ENCODE measurements around the gene NFATC3.

The NFATC3 gene

DNA sequence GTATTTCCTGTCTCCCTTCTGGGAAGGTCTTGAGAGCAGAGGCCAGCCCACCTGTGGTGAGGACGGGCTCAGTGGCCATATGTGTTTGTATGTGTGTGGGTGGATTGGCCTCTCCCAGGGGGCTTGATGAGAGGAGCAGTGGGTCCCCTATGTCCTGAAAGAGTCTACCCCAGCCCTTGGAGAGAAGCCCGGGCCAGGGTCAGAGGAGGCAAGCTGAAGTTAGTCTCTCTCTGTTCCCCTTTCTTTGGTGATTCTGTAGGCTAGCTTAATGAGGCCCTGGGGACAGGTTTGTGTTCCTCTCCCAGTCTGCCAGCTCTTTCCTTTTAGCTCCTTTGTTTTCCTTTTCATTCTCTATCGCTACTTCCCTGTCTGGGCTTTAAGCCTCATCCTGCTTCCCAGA is 23.8 kb upstream of the NFATC3 start:
- DNase-seq (ENCODE audit: insufficient read length, low spot score), result no peak
- FAIRE-seq, result no peak
- TF ChIP-seq POU2F2 (IDR thresholded peaks at IDR 0.05; ENCODE audit: low read depth, low read length) (no peak), SPI1 (IDR thresholded peaks at IDR 0.05; ENCODE audit: low read depth, low read length) (peak; percentile 66)

GRCh38 chr16:68062910-68063393 is 22.2 kb upstream of the NFATC3 start:
- FAIRE-seq, result no peak

GRCh38 chr16:68064791-68065365 is 20.3 kb upstream of the NFATC3 start:
- TF ChIP-seq POU2F2 (IDR thresholded peaks at IDR 0.05; ENCODE audit: low read depth, low read length) (no peak), SPI1 (IDR thresholded peaks at IDR 0.05; ENCODE audit: low read depth, low read length) (no peak), PAX5 (IDR thresholded peaks at IDR 0.05; ENCODE audit: insufficient read depth, low read length, severe bottlenecking) (no peak), POLR2A (IDR thresholded peaks at IDR 0.05; ENCODE audit: low read depth, low read length) (no peak), POLR2AphosphoS5 (IDR thresholded peaks at IDR 0.05; ENCODE audit: low read depth, low read length) (no peak), TAF1 (IDR thresholded peaks at IDR 0.05; ENCODE audit: low read depth, low read length) (no peak)
- FAIRE-seq (peak; percentile 83), DNase-seq (ENCODE audit: insufficient read length, low spot score) (peak; percentile 58)

More at GRCh38 chr16:68062910-68063393, 22.2 kb upstream of the NFATC3 start:
- DNase-seq (ENCODE audit: insufficient read length, low spot score), result no peak
- TF ChIP-seq POLR2A (IDR thresholded peaks at IDR 0.05; ENCODE audit: low read depth, low read length) (no peak), SPI1 (IDR thresholded peaks at IDR 0.05; ENCODE audit: low read depth, low read length) (no peak), POLR2AphosphoS5 (IDR thresholded peaks at IDR 0.05; ENCODE audit: low read depth, low read length) (no peak), PAX5 (IDR thresholded peaks at IDR 0.05; ENCODE audit: insufficient read depth, low read length, severe bottlenecking) (no peak)

- FAIRE-seq, result no peak
- DNase-seq (ENCODE audit: insufficient read length, low spot score), result no peak
- TF ChIP-seq PAX5 (IDR thresholded peaks at IDR 0.05; ENCODE audit: insufficient read depth, low read length, severe bottlenecking) (no peak), POU2F2 (IDR thresholded peaks at IDR 0.05; ENCODE audit: low read depth, low read length) (no peak), SPI1 (IDR thresholded peaks at IDR 0.05; ENCODE audit: low read depth, low read length) (no peak), POLR2A (IDR thresholded peaks at IDR 0.05; ENCODE audit: low read depth, low read length) (no peak), TAF1 (IDR thresholded peaks at IDR 0.05; ENCODE audit: low read depth, low read length) (no peak), POLR2AphosphoS5 (IDR thresholded peaks at IDR 0.05; ENCODE audit: low read depth, low read length) (no peak)
Observed at GRCh38 chr16:68065716-68066305, 19.4 kb upstream of the NFATC3 start.

GRCh38 chr16:68066763-68067162 is 18.4 kb upstream of the NFATC3 start:
- DNase-seq (ENCODE audit: insufficient read length, low spot score), result no peak
- no peak for TF ChIP-seq POLR2AphosphoS5 (IDR thresholded peaks at IDR 0.05; ENCODE audit: low read depth, low read length)
- no peak for TF ChIP-seq POU2F2 (IDR thresholded peaks at IDR 0.05; ENCODE audit: low read depth, low read length)
- TF ChIP-seq SPI1 (IDR thresholded peaks at IDR 0.05; ENCODE audit: low read depth, low read length), result no peak
- no peak for TF ChIP-seq POLR2A (IDR thresholded peaks at IDR 0.05; ENCODE audit: low read depth, low read length)
- no peak for TF ChIP-seq TAF1 (IDR thresholded peaks at IDR 0.05; ENCODE audit: low read depth, low read length)
- no peak for TF ChIP-seq PAX5 (IDR thresholded peaks at IDR 0.05; ENCODE audit: insufficient read depth, low read length, severe bottlenecking)
- no peak for FAIRE-seq

DNA sequence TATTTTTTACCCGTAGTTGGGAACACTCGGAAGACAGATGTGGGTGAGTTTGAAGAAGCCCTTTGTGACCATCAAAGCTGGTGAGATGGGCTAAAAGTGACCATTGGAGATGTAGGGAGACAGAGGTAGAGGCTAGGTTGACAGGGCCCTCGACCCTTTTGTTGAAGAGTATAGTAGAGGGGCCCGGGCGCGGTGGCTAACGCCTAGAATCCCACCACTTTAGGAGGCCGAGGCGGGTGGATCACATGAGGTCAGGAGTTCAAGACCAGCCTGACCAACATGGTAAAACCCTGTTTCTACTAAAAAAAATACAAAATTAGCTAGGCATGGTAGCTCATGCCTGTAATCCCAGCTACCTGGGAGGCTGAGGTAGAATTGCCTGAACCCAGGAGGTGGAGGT is 16.2 kb upstream of the NFATC3 start:
- FAIRE-seq, result no peak
- TF ChIP-seq POU2F2 (IDR thresholded peaks at IDR 0.05; ENCODE audit: low read depth, low read length), result no peak
- TF ChIP-seq TAF1 (IDR thresholded peaks at IDR 0.05; ENCODE audit: low read depth, low read length), result no peak
- TF ChIP-seq POLR2A (IDR thresholded peaks at IDR 0.05; ENCODE audit: low read depth, low read length), result no peak
- TF ChIP-seq POLR2AphosphoS5 (IDR thresholded peaks at IDR 0.05; ENCODE audit: low read depth, low read length), result no peak
- no peak for TF ChIP-seq PAX5 (IDR thresholded peaks at IDR 0.05; ENCODE audit: insufficient read depth, low read length, severe bottlenecking)
- no peak for TF ChIP-seq SPI1 (IDR thresholded peaks at IDR 0.05; ENCODE audit: low read depth, low read length)

GRCh38 chr16:68069511-68070248 is 15.5 kb upstream of the NFATC3 start:
- FAIRE-seq, result peak; percentile 55
- TF ChIP-seq TAF1 (IDR thresholded peaks at IDR 0.05; ENCODE audit: low read depth, low read length), result no peak
- no peak for DNase-seq (ENCODE audit: insufficient read length, low spot score)

More for the DNA sequence above, 16.2 kb upstream of the NFATC3 start:
- DNase-seq (ENCODE audit: insufficient read length, low spot score), result no peak

DNA sequence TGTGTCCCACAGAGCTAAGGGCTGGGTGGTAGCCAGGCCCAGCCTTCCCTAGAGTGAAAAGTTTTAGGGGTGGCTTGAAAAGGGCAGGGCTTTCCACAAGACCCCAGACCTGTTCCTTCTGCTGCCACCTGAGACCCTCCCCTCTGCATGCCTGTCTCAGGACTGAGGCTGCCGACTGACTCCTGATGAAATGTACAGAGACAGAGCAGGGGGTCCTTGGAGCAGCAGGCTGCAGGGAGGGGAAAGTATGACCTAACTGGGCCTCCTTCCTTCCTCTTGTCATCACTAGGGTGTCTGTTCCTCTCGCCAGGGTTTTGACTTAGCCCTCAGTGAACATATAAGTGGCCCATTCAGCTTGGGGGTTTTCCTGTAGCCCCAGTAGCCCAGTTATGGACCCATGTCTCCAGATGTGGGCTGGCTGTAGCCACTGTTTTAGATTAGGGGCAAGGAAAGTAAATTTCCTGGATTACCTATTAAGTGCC is 14.9 kb upstream of the NFATC3 start:
- 0 out of 2 replicates have a peak, but pooled peaks have one; percentile 6 for TF ChIP-seq SPI1 (IDR thresholded peaks at IDR 0.05; ENCODE audit: low read depth, low read length)
- no peak for TF ChIP-seq TAF1 (IDR thresholded peaks at IDR 0.05; ENCODE audit: low read depth, low read length)
- DNase-seq (ENCODE audit: insufficient read length, low spot score) (no peak), FAIRE-seq (no peak)

DNA sequence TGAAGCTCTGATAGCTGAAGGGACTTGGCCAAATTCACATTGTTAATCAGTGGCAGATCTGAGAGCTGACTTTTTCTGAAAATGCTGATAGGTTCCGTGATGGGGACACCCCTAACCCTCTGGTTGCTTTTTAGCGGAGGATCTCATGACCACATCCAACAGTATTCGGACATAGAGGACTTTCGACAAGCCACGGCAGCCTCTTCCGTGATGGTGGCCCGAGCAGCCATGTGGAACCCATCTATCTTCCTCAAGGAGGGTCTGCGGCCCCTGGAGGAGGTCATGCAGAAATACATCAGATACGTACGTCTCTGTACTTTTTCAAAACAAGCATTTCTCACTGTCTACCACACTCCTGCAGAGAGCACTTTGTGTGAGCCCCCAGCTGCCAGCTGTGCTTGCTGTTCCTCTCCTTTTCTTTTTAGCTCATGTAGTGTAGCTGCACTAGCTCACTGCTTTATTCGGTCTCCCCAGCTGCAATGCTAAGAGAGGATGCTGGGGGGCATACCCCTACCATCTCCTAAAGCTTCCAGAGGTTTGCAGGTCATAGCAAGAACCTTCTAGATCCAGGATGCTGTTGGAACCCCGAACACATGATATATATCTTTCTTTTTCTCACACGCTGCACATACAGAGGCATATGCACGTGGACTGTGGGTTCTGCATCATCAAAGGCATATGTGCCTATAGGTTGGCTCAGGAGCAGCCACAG is 14.2 kb upstream of the NFATC3 start:
- no peak for DNase-seq (ENCODE audit: insufficient read length, low spot score)
- TF ChIP-seq POLR2AphosphoS5 (IDR thresholded peaks at IDR 0.05; ENCODE audit: low read depth, low read length) (no peak), POU2F2 (IDR thresholded peaks at IDR 0.05; ENCODE audit: low read depth, low read length) (no peak), POLR2A (IDR thresholded peaks at IDR 0.05; ENCODE audit: low read depth, low read length) (no peak), PAX5 (IDR thresholded peaks at IDR 0.05; ENCODE audit: insufficient read depth, low read length, severe bottlenecking) (no peak)
- peak; percentile 82 for FAIRE-seq

All from GM12891 (cell line).